ENCODE data around the gene OIT3.

- TF ChIP-seq CTCF (IDR thresholded peaks at IDR 0.05) (no peak), EP300 (IDR thresholded peaks at IDR 0.05) (no peak), POLR2AphosphoS5 (IDR thresholded peaks at IDR 0.05) (no peak), POLR2A (IDR thresholded peaks at IDR 0.05) (no peak)
Measured at GRCh38 chr10:72881291-72881690, 12.2 kb upstream of the OIT3 start.
